ENCODE data around the gene KIAA0825. TPM values are rescaled to one million over a fixed set of nuclear protein-coding genes. Genes with fewer than 3 reads are reported as not detected.

The KIAA0825 gene
- total and polyA plus RNA-seq, 2 donors (not counting 1 experiment from before 2014, with no cell fraction given), result 1.7 to 3.6 TPM

- TF ChIP-seq EZH2 (IDR thresholded peaks at IDR 0.05; ENCODE audit: low read length, missing control alignments), result no peak
- TF ChIP-seq CTCF (conservative IDR thresholded peaks at IDR 0.05 in 1 of 2, IDR thresholded peaks at IDR 0.05 in 1 of 2; ENCODE audit: low read depth in 1 of 2, low read length in 2 of 2), result no peak
- Histone ChIP-seq H3K4me3 (replicated peaks in 1 of 4; ENCODE audit: control extremely low read depth in 1 of 4, insufficient read depth in 1 of 4, low read depth in 3 of 4, low read length in 4 of 4) (no peak overlapping the region), H3K4me2 (ENCODE audit: extremely low read depth, insufficient read depth, low read length) (no peak overlapping the region), H2AFZ (ENCODE audit: low read length) (no peak overlapping the region), H3K9ac (ENCODE audit: insufficient read depth, low read length) (no peak overlapping the region), H3K36me3 (ENCODE audit: control insufficient read depth, insufficient read depth, low read length) (no peaks in the 10 kb centered on the region), H3K9me3 (ENCODE audit: control insufficient read depth, insufficient read depth, low read depth, low read length) (no peaks in the 10 kb centered on the region), H3K27ac (ENCODE audit: insufficient read depth, low read length) (no peak overlapping the region), H3K79me2 (ENCODE audit: control insufficient read depth, insufficient read depth, low read length) (peaks cover 26% of the 10 kb centered on the region), H3K27me3 (ENCODE audit: control insufficient read depth, insufficient read depth, low read length) (no peaks in the 10 kb centered on the region), H4K20me1 (ENCODE audit: control insufficient read depth, extremely low read depth, insufficient read depth, low read length) (no peaks in the 10 kb centered on the region), H3K4me1 (ENCODE audit: control insufficient read depth, extremely low read depth, insufficient read depth, low read length) (peaks cover 5% of the 10 kb centered on the region)
- no peak for DNase-seq (ENCODE audit: low read depth in 2 of 2)
Measured at GRCh38 chr5:94623877-94624276, 5.5 kb upstream of the KIAA0825 start.

GRCh38 chr5:94623011-94623410 is 4.6 kb upstream of the KIAA0825 start:
- H3K9ac ChIP-seq (ENCODE audit: insufficient read depth, low read length), result no peak overlapping the region
- H3K9me3 ChIP-seq (ENCODE audit: control insufficient read depth, insufficient read depth, low read depth, low read length), result no peaks in the 10 kb centered on the region
- DNase-seq (ENCODE audit: low read depth in 2 of 2), result peak in 1 of 2 donors; percentile 2
- TF ChIP-seq CTCF (conservative IDR thresholded peaks at IDR 0.05 in 1 of 2, IDR thresholded peaks at IDR 0.05 in 1 of 2; ENCODE audit: low read depth in 1 of 2, low read length in 2 of 2) (no peak), EZH2 (IDR thresholded peaks at IDR 0.05; ENCODE audit: low read length, missing control alignments) (no peak)
- H3K4me3 ChIP-seq (replicated peaks in 1 of 4; ENCODE audit: control extremely low read depth in 1 of 4, insufficient read depth in 1 of 4, low read depth in 3 of 4, low read length in 4 of 4), result no peak overlapping the region
- H2AFZ ChIP-seq (ENCODE audit: low read length), result peak overlapping the region; percentile 54
- no peaks in the 10 kb centered on the region for H4K20me1 ChIP-seq (ENCODE audit: control insufficient read depth, extremely low read depth, insufficient read depth, low read length)
- no peak overlapping the region for H3K4me2 ChIP-seq (ENCODE audit: extremely low read depth, insufficient read depth, low read length)
- peaks cover 26% of the 10 kb centered on the region for H3K79me2 ChIP-seq (ENCODE audit: control insufficient read depth, insufficient read depth, low read length)
- H3K27ac ChIP-seq (ENCODE audit: insufficient read depth, low read length), result no peak overlapping the region
- H3K36me3 ChIP-seq (ENCODE audit: control insufficient read depth, insufficient read depth, low read length), result no peaks in the 10 kb centered on the region
- peaks cover 5% of the 10 kb centered on the region for H3K4me1 ChIP-seq (ENCODE audit: control insufficient read depth, extremely low read depth, insufficient read depth, low read length)
- H3K27me3 ChIP-seq (ENCODE audit: control insufficient read depth, insufficient read depth, low read length), result no peaks in the 10 kb centered on the region

- Histone ChIP-seq H3K27me3 (ENCODE audit: control insufficient read depth, insufficient read depth, low read length) (no peaks in the 10 kb centered on the region), H3K9me3 (ENCODE audit: control insufficient read depth, insufficient read depth, low read depth, low read length) (no peaks in the 10 kb centered on the region), H4K20me1 (ENCODE audit: control insufficient read depth, extremely low read depth, insufficient read depth, low read length) (no peaks in the 10 kb centered on the region), H3K27ac (ENCODE audit: insufficient read depth, low read length) (no peak overlapping the region), H3K4me3 (replicated peaks in 1 of 4; ENCODE audit: control extremely low read depth in 1 of 4, insufficient read depth in 1 of 4, low read depth in 3 of 4, low read length in 4 of 4) (no peak overlapping the region), H3K4me2 (ENCODE audit: extremely low read depth, insufficient read depth, low read length) (peak overlapping the region; percentile 16), H3K36me3 (ENCODE audit: control insufficient read depth, insufficient read depth, low read length) (no peaks in the 10 kb centered on the region), H2AFZ (ENCODE audit: low read length) (no peak overlapping the region), H3K79me2 (ENCODE audit: control insufficient read depth, insufficient read depth, low read length) (peaks cover 26% of the 10 kb centered on the region), H3K4me1 (ENCODE audit: control insufficient read depth, extremely low read depth, insufficient read depth, low read length) (peaks cover 4% of the 10 kb centered on the region), H3K9ac (ENCODE audit: insufficient read depth, low read length) (no peak overlapping the region)
- DNase-seq (ENCODE audit: low read depth in 2 of 2), result peak in 1 of 2 donors; percentile 13
- TF ChIP-seq CTCF (conservative IDR thresholded peaks at IDR 0.05 in 1 of 2, IDR thresholded peaks at IDR 0.05 in 1 of 2; ENCODE audit: low read depth in 1 of 2, low read length in 2 of 2), result no peak
Measured at GRCh38 chr5:94621763-94622162, 3.4 kb upstream of the KIAA0825 start.

Measured in fibroblast of lung (primary cell).